ENCODE data around the gene SPTBN1. TPM values are rescaled to one million over a fixed set of nuclear protein-coding genes. Genes with fewer than 3 reads are reported as not detected.
A peak's percentile ranks its signal among the peaks of the same experiment; 100 is the strongest.

Gene SPTBN1
- total and polyA plus RNA-seq, 9 of the 15 experiments (the other 6 are each of a cell fraction or from before 2014, with no cell fraction given): 8.9 to 66.8 (median 31.4) TPM

GRCh38 chr2:54475285-54475684, 19.2 kb downstream of the SPTBN1 start:
- Histone ChIP-seq H3K9me1 (ENCODE audit: control insufficient read depth, insufficient read depth, low read length) (no peaks in the 10 kb centered on the region), H2AFZ (ENCODE audit: low read depth, low read length) (0 out of 2 replicates have a peak overlapping the region, but pooled peaks have one; percentile 9), H3K4me3 (no peak overlapping the region), H3K79me2 (ENCODE audit: control insufficient read depth, insufficient read depth, low read length) (no peaks in the 10 kb centered on the region), H3K36me3 (ENCODE audit: control insufficient read depth, insufficient read depth, low read length) (no peaks in the 10 kb centered on the region), H3K27ac (ENCODE audit: extremely low read depth, low read depth, low read length) (no peak overlapping the region), H3K27me3 (ENCODE audit: control insufficient read depth in 2 of 2, insufficient read depth in 2 of 2, low read length in 2 of 2) (no peaks in the 10 kb centered on the region), H3K4me1 (replicated peaks in 1 of 2; ENCODE audit: control insufficient read depth in 2 of 2, insufficient read depth in 2 of 2, low read length in 2 of 2) (0 out of 5 replicates have a peak, but pooled peaks cover 0 to 2% of the 10 kb centered on the region in 2 experiments), H3K9ac (ENCODE audit: insufficient read depth in 1 of 2, low read depth in 2 of 2, low read length in 2 of 2) (no peak overlapping the region), H3K9me3 (replicated peaks; ENCODE audit: control insufficient read depth, insufficient read depth, low read depth, low read length) (no peaks in the 10 kb centered on the region), H3K4me2 (ENCODE audit: insufficient read depth, low read length) (no peak overlapping the region), H4K20me1 (replicated peaks; ENCODE audit: control insufficient read depth, insufficient read depth, low read length) (no peaks in the 10 kb centered on the region)
- WGBS (ENCODE audit: insufficient coverage, low coverage, missing lambda C conversion rate): 30% methylated on average over 3 of the region's 3 CpGs
- CTCF ChIA-PET (ENCODE audit: low intra/inter-chr PET ratio): no interaction called here
- DNase-seq (ENCODE audit: extremely low read depth in 1 of 4, low spot score in 3 of 4): no peak
- POLR2A ChIA-PET: interaction anchor here (0.6 kb wide), 1 partner anchor 347 kb away, joined by 3 read pairs; no protein-coding TSS in a partner anchor
- FAIRE-seq: no peak
- intact Hi-C loops (cut with micrococcal nuclease): no loop called here
- TF ChIP-seq SMARCC2 (IDR thresholded peaks at IDR 0.05; ENCODE audit: low read depth) (no peak), PRDM10 (IDR thresholded peaks at IDR 0.05; ENCODE audit: partially characterized antibody) (peak; percentile 55)
- no peak for ATAC-seq
- no TSS peak for BruUV-seq (replicated peaks)
- in situ Hi-C loops (cut with MboI): no loop called here

Measured in K562 (cell line).